HuH-7.5 (cell line): ENCODE results near the gene MOCOS.
A peak's percentile ranks its signal among the peaks of the same experiment; 100 is the strongest.
"Not testable (repeated sequence)": the region's sequence is repeated elsewhere in the genome, so short reads cannot be mapped to it uniquely, and the experiment has no call there.

ENCODE experiments used
- DNase-seq: peaks from one replicate; pipeline ENCODE4 v3.0.0; 2011; ENCODE audit warnings: low spot score

Gene MOCOS, protein sequence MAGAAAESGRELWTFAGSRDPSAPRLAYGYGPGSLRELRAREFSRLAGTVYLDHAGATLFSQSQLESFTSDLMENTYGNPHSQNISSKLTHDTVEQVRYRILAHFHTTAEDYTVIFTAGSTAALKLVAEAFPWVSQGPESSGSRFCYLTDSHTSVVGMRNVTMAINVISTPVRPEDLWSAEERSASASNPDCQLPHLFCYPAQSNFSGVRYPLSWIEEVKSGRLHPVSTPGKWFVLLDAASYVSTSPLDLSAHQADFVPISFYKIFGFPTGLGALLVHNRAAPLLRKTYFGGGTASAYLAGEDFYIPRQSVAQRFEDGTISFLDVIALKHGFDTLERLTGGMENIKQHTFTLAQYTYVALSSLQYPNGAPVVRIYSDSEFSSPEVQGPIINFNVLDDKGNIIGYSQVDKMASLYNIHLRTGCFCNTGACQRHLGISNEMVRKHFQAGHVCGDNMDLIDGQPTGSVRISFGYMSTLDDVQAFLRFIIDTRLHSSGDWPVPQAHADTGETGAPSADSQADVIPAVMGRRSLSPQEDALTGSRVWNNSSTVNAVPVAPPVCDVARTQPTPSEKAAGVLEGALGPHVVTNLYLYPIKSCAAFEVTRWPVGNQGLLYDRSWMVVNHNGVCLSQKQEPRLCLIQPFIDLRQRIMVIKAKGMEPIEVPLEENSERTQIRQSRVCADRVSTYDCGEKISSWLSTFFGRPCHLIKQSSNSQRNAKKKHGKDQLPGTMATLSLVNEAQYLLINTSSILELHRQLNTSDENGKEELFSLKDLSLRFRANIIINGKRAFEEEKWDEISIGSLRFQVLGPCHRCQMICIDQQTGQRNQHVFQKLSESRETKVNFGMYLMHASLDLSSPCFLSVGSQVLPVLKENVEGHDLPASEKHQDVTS

DNA sequence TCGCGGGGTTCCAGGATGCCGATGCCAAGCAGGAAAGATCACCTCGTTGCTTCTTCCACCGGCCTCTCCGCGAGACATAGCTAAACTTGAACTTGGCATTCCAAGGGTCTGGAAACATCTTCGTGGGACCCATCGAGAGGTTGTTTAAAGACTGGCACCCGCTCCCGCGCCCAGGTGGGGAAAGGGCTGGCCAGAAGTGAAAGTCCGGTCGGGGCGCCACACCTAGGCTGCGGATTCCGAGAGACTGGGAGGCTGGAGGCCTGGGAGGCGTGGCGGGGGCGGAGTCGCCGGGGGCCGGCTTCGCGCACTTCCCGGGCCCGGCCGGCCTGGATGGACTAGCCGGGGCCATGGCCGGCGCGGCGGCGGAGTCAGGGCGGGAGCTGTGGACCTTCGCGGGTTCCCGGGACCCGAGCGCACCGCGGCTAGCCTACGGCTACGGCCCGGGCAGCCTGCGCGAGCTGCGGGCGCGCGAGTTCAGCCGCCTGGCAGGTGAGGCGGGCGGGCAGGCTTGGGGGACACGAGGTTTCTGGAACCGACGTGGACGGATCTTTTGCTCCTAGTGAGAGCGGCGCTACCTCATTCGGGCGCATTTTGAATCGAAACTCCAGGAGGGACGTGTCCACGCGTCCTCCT lies at the start of gene MOCOS:
TSS of gene MOCOS (plus strand) at position 305 of the 633 bp plus-strand sequence. CDS start at position 348, 43 bp downstream.
- peak; percentile 79 for DNase-seq

DNA sequence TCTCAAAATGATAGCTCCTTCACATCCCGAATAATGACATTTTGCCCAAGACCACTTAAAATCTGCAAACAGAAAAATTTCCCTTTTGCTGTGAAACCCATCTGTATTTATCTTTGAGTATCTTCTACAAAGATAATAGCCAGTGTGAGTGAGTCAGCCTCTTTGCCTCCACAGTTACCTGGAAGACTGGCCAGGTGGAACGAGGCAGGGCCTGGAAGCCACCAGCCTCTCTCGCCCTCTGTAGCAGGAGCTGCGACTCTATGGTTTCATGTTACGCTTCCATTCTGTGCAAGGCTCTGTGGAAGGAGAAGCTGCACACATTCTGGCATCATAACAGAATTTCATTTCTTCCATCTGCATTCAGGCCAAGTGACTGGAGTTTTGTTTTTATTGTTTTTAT lies 48.1 kb upstream of the MOCOS start:
- DNase-seq: no peak

DNA sequence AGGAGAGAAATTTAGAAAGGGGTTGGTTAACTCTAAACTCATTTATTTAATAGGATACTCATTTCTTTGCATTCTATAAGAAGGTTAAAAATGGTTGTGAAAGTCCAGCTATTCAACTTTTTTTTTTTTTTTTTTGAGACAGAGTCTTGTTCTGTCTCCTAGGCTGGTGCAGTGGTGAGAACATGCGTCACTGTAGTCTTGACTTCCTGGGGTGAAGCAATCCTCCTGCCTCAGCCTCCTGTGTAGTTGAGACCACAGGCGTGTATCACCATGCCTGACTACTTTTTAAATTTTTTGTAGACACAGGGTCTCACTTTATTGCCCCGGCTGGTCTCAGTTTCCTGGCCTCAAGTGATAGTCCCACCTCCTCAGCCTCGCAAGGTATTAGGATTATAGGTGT lies 45.7 kb upstream of the MOCOS start:
- no peak for DNase-seq

DNA sequence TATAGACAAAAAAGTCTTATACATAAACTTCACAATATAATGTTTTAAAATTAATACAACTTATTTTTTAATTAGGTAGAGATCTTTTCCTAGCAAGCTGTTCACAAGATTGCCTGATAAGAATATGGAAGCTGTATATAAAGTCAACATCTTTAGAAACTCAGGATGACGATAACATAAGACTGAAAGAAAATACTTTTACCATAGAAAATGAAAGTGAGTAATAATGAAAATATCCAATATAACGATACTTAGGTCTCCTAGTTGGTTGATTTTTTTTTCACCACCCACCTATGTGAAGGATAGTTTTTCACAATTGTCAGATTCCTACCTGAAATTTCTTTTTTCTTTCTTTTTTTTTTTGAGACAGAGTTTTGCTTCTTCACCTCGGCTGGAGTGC lies 44.5 kb upstream of the MOCOS start:
- DNase-seq: no peak

DNA sequence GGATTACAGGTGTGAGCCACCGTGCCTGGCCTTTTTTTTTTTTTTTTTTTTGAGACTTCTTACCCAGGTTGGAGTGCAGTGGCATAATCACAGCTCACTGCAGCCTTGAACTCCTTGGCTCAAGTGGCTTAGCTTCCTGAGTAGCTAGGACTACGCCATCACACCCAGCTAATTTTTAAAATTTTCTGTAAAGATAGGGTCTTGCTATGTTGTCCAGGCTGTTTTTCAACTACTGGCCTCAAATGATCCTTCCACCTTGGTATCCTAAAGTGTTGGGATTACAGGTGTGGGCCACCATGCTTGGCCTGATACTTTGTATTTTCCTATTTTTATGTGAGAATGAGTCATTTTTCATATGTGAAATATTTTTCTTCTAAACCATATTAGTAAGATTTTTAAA lies 43.9 kb upstream of the MOCOS start:
- no peak for DNase-seq

DNA sequence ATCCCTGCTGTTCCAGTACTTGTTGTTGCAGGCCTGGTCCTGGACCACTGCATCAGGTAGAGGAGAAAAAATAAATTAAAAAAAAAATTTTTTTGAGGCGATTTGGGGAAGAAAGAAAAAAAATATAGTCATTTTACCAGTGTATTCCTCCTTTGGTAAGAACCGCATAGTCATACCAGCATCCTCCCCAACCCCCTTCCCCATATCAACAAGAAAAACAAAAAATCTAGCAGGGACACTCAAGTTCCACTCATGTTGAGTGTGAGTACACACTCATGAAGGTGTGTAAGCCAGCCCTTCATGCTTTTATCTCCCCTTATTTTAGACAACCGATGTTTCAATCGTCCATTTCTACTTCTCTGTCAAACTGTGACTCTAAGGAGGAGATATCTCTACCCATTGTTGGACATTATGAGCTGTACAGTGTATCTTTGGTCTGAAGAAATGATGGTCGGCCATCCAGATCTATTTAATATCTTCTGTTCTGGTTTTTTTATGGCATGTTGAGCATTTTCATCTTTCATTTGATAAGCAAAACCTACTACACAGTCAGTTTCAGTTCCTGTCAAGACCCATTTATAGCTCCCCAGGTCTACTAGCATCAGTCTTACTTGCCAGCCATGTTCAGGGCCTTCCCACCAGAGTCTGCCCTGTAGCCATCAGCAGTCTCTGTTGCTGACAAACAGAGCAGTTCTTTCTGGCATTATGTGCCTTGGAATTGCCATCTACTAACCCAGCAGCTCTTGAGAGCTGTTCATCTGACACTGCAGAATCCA lies 37.6 kb upstream of the MOCOS start:
- DNase-seq: no peak

DNA sequence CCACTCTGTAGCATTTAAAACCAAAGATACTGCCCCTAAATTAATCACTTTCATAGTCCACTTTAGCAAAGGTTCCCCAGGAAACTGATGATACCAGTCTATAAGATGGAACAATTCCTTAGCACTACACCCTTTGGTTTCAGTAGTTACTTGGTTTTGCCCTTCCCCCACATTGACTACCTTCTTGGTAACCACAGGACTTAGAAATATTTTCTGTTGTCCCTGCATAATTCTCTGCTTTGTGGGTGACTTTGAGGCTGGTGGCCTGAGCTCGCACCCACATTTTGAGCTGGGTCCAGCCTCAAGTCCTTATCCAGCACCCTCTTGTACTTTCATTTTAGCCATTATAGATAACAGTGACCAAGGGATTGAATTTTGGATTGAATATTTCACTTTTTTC lies 34.5 kb upstream of the MOCOS start:
- DNase-seq: no peak

DNA sequence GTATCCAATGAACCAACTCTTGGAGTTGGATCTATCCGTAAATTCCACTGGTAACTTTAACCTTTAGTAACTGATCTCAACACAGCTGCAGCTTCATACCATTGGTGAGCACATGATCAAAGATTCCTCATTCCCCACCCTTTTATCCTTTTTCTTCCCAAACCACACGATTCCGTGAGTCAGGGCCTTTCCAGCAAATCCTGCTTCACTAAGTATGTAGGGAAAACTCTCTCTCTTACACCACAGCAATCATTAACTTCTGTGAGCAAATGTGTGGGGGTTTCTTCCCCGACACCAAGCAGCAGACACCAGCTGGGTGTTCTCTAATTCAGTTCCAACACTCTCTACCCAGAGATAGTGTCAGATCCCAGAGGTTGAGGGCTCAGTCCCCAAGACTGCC lies 34.1 kb upstream of the MOCOS start:
- DNase-seq: no peak

DNA sequence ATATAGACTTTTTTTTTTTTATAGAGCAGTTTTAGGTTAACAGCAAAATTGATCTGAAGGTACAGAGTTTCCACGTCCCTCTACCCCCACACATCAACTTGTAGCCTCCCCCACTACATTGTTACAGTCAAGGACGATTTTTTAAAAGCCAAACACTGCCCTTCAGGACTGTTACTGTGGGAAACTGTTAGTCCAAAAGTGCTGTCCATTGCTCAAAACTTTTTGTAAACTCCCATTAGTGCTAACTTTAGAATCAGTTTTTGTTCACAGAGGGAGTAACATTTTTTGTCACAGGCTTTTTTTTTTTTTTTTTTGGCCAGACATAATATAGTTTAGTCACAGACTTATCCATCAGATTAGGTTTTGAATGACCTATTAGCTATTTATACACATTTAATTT lies 33.5 kb upstream of the MOCOS start:
- DNase-seq: no peak

DNA sequence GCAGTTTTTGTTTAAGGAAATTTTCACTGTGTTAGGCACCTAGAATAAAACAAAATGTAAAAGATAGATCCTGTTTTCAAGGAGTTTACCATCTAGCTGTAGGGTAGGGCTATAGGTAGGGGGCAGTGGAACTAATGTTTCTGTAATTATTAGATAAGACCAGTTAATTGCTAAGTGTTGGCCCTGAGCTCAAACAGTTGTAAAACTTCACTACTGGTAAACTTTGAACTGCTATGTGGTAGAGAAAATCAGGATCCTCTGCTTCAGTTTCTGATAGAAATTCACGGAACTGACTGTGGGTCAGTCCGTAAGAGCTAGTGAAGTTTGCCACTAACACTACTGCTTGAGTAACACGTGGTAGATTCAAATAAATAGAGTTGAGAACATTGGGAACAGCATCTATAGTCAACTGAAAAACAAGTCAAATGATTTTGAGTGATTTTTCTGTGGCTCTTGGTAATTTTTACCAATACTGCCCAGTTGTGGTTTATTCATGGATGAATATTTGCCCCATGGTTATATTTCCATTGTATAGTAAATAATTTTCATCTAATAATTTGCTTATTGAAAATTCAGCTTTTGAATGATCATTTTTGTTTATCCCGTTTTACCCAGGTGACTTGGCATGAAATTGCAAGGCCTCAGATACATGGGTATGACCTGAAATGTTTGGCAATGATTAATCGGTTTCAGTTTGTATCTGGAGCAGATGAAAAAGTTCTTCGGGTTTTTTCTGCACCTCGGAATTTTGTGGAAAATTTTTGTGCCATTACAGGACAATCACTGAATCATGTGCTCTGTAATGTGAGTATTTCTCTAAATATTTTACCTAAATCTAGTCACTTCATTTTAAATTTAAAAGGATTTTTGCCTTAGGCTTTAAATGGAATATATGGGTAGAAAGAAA lies 31.2 kb upstream of the MOCOS start:
- DNase-seq: no peak

DNA sequence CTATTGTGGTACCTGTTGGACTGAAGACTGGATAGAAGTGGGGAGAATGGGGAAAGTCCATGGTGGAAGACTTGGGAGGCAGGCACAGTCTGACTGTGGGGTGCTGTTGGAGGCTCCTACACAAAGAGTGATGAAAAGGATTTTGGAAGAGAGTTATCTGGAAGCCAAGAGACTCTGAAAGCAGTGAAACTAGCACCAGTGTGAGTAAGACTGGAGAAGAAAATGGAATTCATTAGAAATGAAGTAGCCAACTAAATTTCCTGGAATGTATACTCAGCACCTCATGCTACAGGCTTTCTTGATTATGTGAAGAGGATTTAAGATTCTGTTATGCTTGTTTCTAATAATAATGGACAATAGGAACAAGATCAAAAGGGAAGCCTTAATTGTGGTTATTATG lies 29.9 kb upstream of the MOCOS start:
- DNase-seq: no peak

DNA sequence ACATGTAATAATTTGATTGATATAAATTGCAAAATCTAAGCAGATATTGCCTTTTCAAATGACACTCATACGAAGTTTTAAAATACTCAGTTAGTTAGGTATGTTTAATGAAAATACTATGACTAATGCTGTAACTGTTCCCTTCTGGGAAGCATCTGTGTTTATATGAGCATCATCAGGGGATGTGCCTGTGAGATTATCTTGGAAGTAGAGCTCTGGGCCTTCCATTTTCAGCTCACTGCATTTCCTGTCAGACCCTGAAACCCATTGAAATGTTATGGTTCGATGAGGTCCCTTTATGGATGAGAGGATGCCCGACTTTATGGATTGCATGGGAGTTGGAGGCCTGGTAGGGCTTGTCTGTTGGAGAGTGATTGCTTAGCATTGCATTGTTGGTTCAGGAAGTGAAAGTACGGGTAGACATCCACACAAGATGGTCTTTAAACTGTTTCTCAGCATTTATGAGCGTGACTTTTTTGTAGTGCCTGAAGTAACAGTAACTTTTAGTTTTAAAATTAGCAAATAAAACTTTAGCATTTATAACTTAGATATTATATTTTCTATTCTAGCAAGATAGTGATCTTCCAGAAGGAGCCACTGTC lies 28.9 kb upstream of the MOCOS start:
- DNase-seq: no peak

DNA sequence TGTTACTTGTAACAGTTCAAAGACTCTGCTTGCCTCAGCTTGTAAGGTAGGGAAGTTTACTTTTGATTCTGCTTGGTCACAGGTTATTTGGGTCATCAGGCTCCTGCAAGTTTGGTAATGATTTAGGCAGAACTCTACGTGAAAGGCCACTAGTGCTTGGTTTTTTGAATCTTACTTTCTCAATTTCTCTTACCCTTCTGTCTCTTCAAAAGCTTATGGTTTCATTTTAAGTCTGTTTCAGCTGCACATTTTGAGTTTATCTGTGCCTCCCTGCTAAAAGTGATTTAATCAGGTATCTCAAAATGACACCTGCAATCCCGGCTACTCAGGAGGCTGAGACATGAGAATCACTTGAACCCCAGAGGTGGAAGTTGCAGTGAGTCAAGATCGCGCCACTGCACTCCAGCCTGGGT lies 26.3 kb upstream of the MOCOS start:
- DNase-seq: no peak

DNA sequence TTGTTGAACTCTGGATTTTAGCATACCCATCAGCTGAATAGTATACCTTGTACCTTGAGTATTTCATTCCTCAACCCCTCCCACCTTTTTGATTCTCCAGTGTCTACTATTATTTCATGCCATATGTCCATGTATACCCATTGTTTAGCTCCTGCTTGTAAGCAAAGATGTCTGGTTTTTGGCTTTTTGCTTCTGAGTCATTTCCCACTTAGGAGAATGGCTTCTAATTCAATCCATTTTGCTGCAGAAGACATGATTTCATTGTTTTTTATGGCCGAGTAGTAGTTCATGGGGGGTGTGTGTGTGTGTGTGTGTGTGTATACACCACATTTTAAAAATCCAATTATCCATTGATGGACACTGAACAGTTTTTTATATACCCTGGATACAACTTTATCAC lies 24.3 kb upstream of the MOCOS start:
- no peak for DNase-seq

DNA sequence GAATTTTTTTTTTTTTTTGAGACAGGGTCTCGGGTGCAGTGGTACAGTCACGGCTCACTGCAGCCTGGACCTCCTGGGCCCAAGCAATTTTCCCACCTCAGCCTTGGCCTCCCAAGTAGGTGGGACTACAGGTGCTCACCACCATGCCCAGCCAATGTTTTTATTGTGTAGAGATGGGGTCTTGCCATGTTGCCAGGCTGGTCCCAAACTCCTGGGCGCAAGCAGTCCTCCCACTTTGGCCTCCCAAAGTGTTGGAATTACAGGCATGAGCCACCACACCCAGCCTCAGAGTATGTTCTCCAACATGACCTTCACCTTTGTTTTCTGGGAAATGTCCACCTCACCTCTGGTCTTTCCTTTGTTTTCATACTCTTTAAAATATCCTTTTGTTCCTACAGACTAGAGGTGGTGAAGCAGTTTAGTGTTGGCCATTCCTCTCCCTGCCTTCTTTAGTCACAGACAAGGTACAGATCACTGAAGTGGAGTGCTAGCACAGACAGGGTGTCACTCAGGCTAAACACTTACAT lies 19.5 kb upstream of the MOCOS start:
- DNase-seq: no peak

DNA sequence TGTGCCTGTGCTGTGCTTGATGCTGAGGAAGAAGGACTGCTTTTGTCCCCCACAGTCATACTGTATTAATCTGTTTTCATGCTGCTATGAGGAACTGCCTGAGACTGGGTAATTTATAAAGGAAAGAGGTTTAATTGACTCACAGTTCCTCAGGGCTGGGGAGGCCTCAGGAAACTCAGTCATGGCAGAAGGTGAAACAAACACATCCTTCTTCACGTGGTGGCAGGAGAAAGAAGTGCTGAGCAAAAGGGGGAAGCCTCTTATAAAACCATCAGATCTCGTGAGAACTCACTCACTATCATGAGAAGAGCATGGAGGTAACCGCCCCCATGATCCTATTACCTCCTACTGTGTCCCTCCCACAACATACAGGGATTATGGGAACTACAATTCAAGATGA lies 19.0 kb upstream of the MOCOS start:
- not testable (repeated sequence) for DNase-seq

DNA sequence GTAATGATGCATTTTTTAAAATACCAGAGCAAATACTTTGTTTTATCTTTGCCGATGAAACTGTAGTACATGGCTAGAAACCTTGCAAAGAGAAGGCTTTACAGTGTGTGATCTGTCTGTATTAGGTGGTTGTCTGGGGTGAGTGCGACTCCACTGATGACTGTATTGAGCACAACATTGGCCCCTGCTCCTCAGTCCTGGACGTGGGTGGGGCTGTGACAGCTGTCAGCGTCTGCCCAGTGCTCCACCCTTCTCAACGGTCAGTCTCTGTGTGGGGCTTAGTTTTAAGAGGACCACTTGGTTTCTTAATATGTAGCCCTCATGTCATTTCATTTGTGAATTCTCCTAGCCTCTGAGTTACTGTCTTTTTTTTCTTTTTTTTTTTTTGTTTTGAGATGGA lies 17.4 kb upstream of the MOCOS start:
- no peak for DNase-seq

DNA sequence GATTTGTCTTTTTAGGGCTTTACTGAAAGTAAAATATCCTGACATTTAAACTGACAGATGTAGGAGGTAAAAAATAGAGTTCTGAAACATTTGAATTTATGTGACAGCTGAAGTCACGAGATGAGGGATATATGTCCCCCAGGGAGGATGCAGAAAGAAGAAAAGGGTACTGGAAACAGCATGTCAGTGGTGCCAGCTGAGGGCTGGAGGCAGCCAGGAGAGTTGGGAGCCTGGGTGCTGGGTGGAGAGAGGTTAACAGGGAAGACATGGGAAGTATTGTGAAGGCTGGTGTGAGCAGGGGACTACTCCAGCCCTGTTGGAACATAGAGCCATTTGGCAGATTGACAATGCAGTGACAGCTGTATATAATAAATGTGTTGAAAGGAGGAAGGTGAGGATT lies 11.8 kb upstream of the MOCOS start:
- no peak for DNase-seq

DNA sequence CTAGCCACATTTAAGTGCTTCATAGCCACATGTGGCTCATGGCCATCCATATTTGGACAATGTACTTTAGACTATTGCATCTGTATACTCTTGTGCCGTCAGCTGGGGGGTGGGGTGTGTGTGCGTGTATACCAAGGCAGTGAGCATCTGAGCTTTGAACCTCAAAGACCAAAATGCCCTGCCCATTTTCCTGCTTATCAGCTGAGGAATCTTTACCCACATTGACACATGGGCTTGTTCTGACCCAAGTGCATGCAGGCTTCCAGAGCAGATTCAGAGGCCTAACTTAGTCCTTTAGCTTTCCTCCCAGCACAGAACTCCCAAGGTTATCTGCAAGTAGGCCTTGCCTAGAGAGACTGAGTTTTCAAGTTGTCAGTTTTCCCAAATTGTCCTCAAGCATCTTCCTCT lies 11.1 kb upstream of the MOCOS start:
- peak; percentile 39 for DNase-seq

DNA sequence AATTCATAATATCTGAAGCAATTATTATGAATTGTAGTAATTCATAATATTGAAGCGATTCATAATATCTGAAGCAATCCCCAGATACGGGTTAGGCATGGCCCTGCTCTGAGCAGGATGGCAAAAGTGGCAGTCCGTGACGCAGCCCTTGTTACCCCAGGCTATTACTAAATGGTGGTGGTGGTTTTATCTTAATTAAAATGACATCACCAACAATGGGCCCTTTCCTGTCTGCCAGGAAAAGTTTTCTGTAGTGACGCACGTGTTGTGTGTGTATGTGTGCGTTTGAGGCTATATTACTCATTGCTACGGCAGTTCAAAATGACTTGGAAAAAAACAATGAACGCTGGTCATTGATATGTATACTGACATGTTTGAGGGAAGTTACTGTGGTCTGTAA lies 10.6 kb upstream of the MOCOS start:
- no peak for DNase-seq
